ENCODE results near the gene SLC26A1.

Gene SLC26A1

DNA sequence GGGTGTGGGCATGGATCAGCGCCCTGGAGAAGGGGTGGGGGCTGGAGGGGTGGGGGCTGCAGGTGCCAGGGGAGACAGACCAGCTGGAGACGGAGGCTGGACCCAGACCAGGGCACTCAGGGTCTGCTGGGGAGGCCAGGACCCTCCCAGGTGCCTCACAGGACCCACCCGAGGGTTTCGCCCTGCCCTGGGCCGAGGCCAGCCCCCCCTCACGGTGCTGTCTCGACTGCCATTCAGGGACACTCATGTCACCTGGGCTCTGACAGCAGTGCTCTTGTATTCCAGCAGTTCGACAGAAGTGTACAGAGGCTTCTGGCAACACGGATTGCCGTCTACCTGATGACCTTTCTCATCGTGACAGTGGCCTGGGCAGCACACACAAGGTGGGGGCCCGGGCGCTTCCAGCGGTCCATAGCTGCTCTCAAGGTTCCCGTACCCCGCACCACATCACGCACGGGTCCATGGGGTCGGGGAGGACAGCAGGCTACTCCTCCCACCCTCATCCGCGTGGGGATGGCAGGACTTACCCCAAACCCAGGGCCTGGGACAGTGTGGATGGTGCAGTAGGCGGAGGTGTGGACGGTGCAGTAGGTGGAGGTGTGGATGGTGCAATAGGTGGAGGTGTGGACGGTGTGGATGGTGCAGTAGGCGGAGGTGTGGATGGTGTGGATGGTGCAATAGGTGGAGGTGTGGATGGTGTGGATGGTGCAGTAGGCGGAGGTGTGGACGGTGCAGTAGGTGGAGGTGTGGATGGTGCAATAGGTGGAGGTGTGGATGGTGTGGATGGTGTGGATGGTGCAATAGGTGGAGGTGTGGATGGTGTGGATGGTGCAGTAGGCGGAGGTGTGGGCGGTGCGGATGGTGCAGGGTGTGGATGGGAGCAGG lies 42.8 kb downstream of the SLC26A1 start:
- Histone ChIP-seq H3K27ac (ENCODE audit: low read depth, low read length) (no peak overlapping the region), H3K9me2 (replicated peaks; ENCODE audit: insufficient read depth, low read length) (no peaks in the 10 kb centered on the region), H3K4me3 (ENCODE audit: insufficient read depth, low read length, poor library complexity, severe bottlenecking) (no peak overlapping the region), H2AFZ (ENCODE audit: low read depth, low read length, severe bottlenecking) (no peak overlapping the region), H3K36me3 (ENCODE audit: low read length) (no peaks in the 10 kb centered on the region), H3K4me2 (ENCODE audit: low read depth, low read length, poor library complexity, severe bottlenecking) (no peak overlapping the region), H3K27me3 (ENCODE audit: low read length) (no peaks in the 10 kb centered on the region), H3K9ac (ENCODE audit: low read length) (no peak overlapping the region), H3K79me2 (ENCODE audit: insufficient read depth, low read length) (no peaks in the 10 kb centered on the region), H4K20me1 (ENCODE audit: low read depth, low read length) (no peaks in the 10 kb centered on the region), H3K9me3 (ENCODE audit: insufficient read depth, low read length) (no peaks in the 10 kb centered on the region), H3F3A (ENCODE audit: insufficient read depth) (no peaks in the 10 kb centered on the region)
- TF ChIP-seq, protein P1, sequence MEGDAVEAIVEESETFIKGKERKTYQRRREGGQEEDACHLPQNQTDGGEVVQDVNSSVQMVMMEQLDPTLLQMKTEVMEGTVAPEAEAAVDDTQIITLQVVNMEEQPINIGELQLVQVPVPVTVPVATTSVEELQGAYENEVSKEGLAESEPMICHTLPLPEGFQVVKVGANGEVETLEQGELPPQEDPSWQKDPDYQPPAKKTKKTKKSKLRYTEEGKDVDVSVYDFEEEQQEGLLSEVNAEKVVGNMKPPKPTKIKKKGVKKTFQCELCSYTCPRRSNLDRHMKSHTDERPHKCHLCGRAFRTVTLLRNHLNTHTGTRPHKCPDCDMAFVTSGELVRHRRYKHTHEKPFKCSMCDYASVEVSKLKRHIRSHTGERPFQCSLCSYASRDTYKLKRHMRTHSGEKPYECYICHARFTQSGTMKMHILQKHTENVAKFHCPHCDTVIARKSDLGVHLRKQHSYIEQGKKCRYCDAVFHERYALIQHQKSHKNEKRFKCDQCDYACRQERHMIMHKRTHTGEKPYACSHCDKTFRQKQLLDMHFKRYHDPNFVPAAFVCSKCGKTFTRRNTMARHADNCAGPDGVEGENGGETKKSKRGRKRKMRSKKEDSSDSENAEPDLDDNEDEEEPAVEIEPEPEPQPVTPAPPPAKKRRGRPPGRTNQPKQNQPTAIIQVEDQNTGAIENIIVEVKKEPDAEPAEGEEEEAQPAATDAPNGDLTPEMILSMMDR (IDR thresholded peaks at IDR 0.05; ENCODE audit: insufficient read depth, low read length, poor library complexity, severe bottlenecking) = no peak
- no peak for TF ChIP-seq EZH2phosphoT487 (conservative IDR thresholded peaks at IDR 0.05; ENCODE audit: low read length)

DNA sequence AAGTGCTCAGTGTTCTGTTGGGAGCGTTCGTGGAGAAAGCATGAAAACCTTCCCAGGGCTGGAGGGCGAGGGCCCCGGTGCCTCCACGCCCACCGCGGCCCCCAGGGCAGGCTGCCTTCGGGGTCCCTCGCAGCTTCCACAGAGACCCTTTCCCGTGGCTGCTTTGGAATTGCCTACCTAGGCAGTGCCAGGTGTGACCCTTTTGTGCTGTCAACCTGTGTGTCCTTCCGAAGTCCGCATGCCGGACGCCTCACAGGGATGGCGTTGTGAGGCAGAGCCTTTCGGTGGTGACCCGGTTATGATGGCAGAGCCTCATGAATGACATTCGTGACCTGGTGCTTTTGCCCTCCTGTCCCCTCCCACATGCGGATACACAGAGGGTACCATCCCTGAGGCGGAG lies 43.5 kb downstream of the SLC26A1 start:
- TF ChIP-seq, protein P1 (IDR thresholded peaks at IDR 0.05; ENCODE audit: insufficient read depth, low read length, poor library complexity, severe bottlenecking) = no peak
- TF ChIP-seq EZH2phosphoT487 (conservative IDR thresholded peaks at IDR 0.05; ENCODE audit: low read length) = no peak
- Histone ChIP-seq H3F3A (ENCODE audit: insufficient read depth) (no peaks in the 10 kb centered on the region), H3K4me3 (ENCODE audit: insufficient read depth, low read length, poor library complexity, severe bottlenecking) (no peak overlapping the region), H3K79me2 (ENCODE audit: insufficient read depth, low read length) (no peaks in the 10 kb centered on the region), H2AFZ (ENCODE audit: low read depth, low read length, severe bottlenecking) (no peak overlapping the region), H3K27ac (ENCODE audit: low read depth, low read length) (no peak overlapping the region), H3K4me2 (ENCODE audit: low read depth, low read length, poor library complexity, severe bottlenecking) (no peak overlapping the region), H3K27me3 (ENCODE audit: low read length) (no peaks in the 10 kb centered on the region), H4K20me1 (ENCODE audit: low read depth, low read length) (no peaks in the 10 kb centered on the region), H3K9ac (ENCODE audit: low read length) (no peak overlapping the region), H3K36me3 (ENCODE audit: low read length) (no peaks in the 10 kb centered on the region), H3K9me2 (replicated peaks; ENCODE audit: insufficient read depth, low read length) (no peaks in the 10 kb centered on the region), H3K9me3 (ENCODE audit: insufficient read depth, low read length) (no peaks in the 10 kb centered on the region)

DNA sequence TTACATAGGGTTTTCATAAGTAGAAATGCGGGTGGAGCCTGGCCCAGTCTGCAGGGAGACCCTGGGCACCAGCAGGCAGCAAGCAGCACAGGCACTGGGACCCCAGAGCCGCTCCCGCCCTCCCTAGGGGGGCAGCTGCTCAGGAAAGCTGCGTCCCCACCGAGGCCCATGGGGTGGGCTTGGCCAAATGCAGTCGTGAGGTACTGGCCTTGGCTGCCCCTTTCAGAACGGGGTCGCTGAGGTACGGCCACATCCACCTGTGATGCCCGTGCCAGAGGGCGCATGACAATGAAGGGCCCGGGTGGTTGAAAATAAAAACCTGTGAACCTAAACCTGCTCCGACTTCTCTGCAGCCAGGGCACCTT lies 44.3 kb downstream of the SLC26A1 start:
- Histone ChIP-seq H3K79me2 (ENCODE audit: insufficient read depth, low read length) (no peaks in the 10 kb centered on the region), H3K9me3 (ENCODE audit: insufficient read depth, low read length) (no peaks in the 10 kb centered on the region), H3K4me3 (ENCODE audit: insufficient read depth, low read length, poor library complexity, severe bottlenecking) (no peak overlapping the region), H3K27ac (ENCODE audit: low read depth, low read length) (no peak overlapping the region), H3K4me2 (ENCODE audit: low read depth, low read length, poor library complexity, severe bottlenecking) (no peak overlapping the region), H2AFZ (ENCODE audit: low read depth, low read length, severe bottlenecking) (no peak overlapping the region), H3K27me3 (ENCODE audit: low read length) (no peaks in the 10 kb centered on the region), H3K9me2 (replicated peaks; ENCODE audit: insufficient read depth, low read length) (no peaks in the 10 kb centered on the region), H4K20me1 (ENCODE audit: low read depth, low read length) (no peaks in the 10 kb centered on the region), H3F3A (ENCODE audit: insufficient read depth) (no peaks in the 10 kb centered on the region), H3K9ac (ENCODE audit: low read length) (no peak overlapping the region), H3K36me3 (ENCODE audit: low read length) (no peaks in the 10 kb centered on the region)
- TF ChIP-seq, protein P1 (IDR thresholded peaks at IDR 0.05; ENCODE audit: insufficient read depth, low read length, poor library complexity, severe bottlenecking) = no peak
- TF ChIP-seq EZH2phosphoT487 (conservative IDR thresholded peaks at IDR 0.05; ENCODE audit: low read length) = no peak

Data from SU-DHL-6 (cell line).